ENCODE measurements around the gene FGF19.

GRCh38 chr11:69667619-69668604 is 35.9 kb downstream of the FGF19 start:
- TF ChIP-seq EZH2 (IDR thresholded peaks at IDR 0.05; ENCODE audit: insufficient read depth, poor library complexity, severe bottlenecking) (no peak), EZH2phosphoT487 (IDR thresholded peaks at IDR 0.05; ENCODE audit: insufficient read depth, low read depth) (no peak)

All from GM23248 (cell line).